PC-3 (cell line): ENCODE data around the gene MAP3K20. TPM values are rescaled to one million over a fixed set of nuclear protein-coding genes. Genes with fewer than 3 reads are reported as not detected.

ENCODE experiments used
- ATAC-seq: fragments of 200-7000 bp; cut with Tn5 transposase; 2 replicates; pipeline ENCODE4 v1.9.1; 2020; ENCODE audit warnings: mild to moderate bottlenecking, moderate library complexity
- BruUV-seq: library from RNA; stranded (reverse); fragments of 400-500 nt; replicated peaks from 2 replicates; lab custom pipeline; 2021; lab: Mats Ljungman, UMichigan
- CTCF ChIA-PET: fragments of 300-600 bp; sonication (Branson Sonifier 250); formaldehyde crosslinking; loops from one replicate; lab custom pipeline; 2022; ENCODE audit warnings: antibody characterized with exemption; lab: Charles Lee
- POLR2A ChIA-PET: fragments of 300-600 bp; sonication (Branson Sonifier 250); formaldehyde crosslinking; loops from one replicate; lab custom pipeline; 2022; ENCODE audit warnings: antibody characterized with exemption; ENCODE audit not compliant: unreplicated experiment; lab: Charles Lee
- DNase-seq: peaks from one replicate; pipeline ENCODE4 v3.0.0-alpha.2; 2015
- H2AFZ ChIP-seq: fragments of 300-600 bp; sonication (generic); 2 replicates; pipeline ENCODE4 v1.6.0; 2016; ENCODE audit warnings: antibody characterized with exemption, low read length
- H3F3A ChIP-seq: fragments of 300-600 bp; sonication (generic); one replicate; pipeline ENCODE4 v1.6.0; 2017; ENCODE audit warnings: antibody characterized with exemption, low read length, control low read depth, mild to moderate bottlenecking; ENCODE audit not compliant: unreplicated experiment
- H3K27ac ChIP-seq: fragments of 300-600 bp; sonication (generic); 2 replicates; pipeline ENCODE4 v1.5.1; 2016; ENCODE audit warnings: mild to moderate bottlenecking, low read length
- H3K27me3 ChIP-seq: fragments of 300-600 bp; sonication (generic); 2 replicates; pipeline ENCODE4 v1.6.1; 2016; ENCODE audit warnings: low read length, mixed read lengths
- H3K36me3 ChIP-seq: fragments of 300-600 bp; sonication (generic); 2 replicates; pipeline ENCODE4 v1.6.1; 2016; ENCODE audit warnings: low read depth, mixed run types, low read length, mixed read lengths
- H3K4me1 ChIP-seq: fragments of 300-600 bp; sonication (generic); 2 replicates; pipeline ENCODE4 v1.5.1; 2016; ENCODE audit warnings: low read length; ENCODE audit not compliant: insufficient read depth
- H3K4me2 ChIP-seq: fragments of 300-600 bp; sonication (generic); 2 replicates; pipeline ENCODE4 v1.6.0; 2016; ENCODE audit warnings: low read length
- H3K4me3 ChIP-seq: fragments of 300-600 bp; sonication (generic); 2 replicates; pipeline ENCODE4 v1.5.1; 2016; ENCODE audit warnings: mild to moderate bottlenecking, low read length, mixed read lengths
- H3K79me2 ChIP-seq: fragments of 300-600 bp; sonication (generic); 2 replicates; pipeline ENCODE4 v1.6.1; 2017; ENCODE audit warnings: low read length, mixed read lengths
- H3K9ac ChIP-seq: fragments of 300-600 bp; sonication (generic); 2 replicates; pipeline ENCODE4 v1.6.0; 2016; ENCODE audit warnings: mild to moderate bottlenecking, low read length
- H3K9me2 ChIP-seq: fragments of 300-600 bp; sonication (generic); replicated peaks from 2 replicates; pipeline ENCODE4 v1.6.1; 2016; ENCODE audit warnings: mixed run types, low read length, mixed read lengths
- H3K9me3 ChIP-seq: fragments of 300-600 bp; sonication (generic); 2 replicates; pipeline ENCODE4 v1.6.1; 2016; ENCODE audit warnings: low read length, mixed read lengths
- H4K20me1 ChIP-seq: fragments of 300-600 bp; sonication (generic); 2 replicates; pipeline ENCODE4 v1.6.1; 2016; ENCODE audit warnings: low read length, mixed read lengths
- EZH2 ChIP-seq: fragments of 300-600 bp; sonication (generic); IDR thresholded peaks from one replicate; pipeline ENCODE4 v1.6.1; 2017; ENCODE audit warnings: antibody characterized with exemption, mild to moderate bottlenecking, low read length; ENCODE audit not compliant: unreplicated experiment
- EZH2phosphoT487 ChIP-seq: fragments of 300-600 bp; sonication (generic); IDR thresholded peaks from 2 replicates; pipeline ENCODE4 v1.6.1; 2018; ENCODE audit warnings: mild to moderate bottlenecking, antibody characterized with exemption, low read length, borderline replicate concordance
- intact Hi-C: fragments of 100-400 bp; cut with micrococcal nuclease; formaldehyde crosslinking; loops from 2 replicates; pipeline ENCODE4 v1.9.0; 2023
- total RNA-seq: library from RNA; depleted of rRNA; stranded (reverse); fragments of >200 nt; gene quantifications from 2 replicates; pipeline ENCODE4 v1.2.3, GENCODE V29; 2014
- TF ChIP-seq, protein P1 (sequence below): fragments of 300-600 bp; sonication (generic); conservative IDR thresholded peaks from 2 replicates; pipeline ENCODE4 v1.5.1; 2017; ENCODE audit warnings: antibody characterized with exemption, low read depth, mild to moderate bottlenecking, low read length

The MAP3K20 gene
- total RNA-seq, 1 experiment from 2014 or later, result 29.8 TPM

DNA sequence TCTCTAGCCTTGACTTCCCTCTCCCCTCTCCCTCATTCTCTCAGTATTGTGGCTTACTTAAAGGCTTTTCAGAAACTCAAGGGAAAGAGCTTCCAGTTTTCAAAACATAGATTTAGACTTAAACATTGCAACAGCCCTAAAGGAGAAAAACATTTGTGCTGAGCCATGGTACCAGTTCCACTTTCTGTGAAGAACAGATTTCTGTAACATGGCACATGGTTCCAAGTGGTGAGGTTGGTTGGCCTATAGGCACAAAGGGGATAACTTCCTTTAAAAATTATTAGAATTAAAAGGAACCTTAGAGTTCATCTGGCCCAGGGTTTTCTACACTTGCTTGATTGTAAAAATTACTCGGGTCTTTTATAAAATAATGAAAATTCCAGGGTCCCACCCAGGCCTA lies 140.4 kb downstream of the MAP3K20 start:
- no peaks in the 10 kb centered on the region for H3K4me1 ChIP-seq
- TF ChIP-seq EZH2 (no peak), EZH2phosphoT487 (no peak)
- TF ChIP-seq, protein P1, sequence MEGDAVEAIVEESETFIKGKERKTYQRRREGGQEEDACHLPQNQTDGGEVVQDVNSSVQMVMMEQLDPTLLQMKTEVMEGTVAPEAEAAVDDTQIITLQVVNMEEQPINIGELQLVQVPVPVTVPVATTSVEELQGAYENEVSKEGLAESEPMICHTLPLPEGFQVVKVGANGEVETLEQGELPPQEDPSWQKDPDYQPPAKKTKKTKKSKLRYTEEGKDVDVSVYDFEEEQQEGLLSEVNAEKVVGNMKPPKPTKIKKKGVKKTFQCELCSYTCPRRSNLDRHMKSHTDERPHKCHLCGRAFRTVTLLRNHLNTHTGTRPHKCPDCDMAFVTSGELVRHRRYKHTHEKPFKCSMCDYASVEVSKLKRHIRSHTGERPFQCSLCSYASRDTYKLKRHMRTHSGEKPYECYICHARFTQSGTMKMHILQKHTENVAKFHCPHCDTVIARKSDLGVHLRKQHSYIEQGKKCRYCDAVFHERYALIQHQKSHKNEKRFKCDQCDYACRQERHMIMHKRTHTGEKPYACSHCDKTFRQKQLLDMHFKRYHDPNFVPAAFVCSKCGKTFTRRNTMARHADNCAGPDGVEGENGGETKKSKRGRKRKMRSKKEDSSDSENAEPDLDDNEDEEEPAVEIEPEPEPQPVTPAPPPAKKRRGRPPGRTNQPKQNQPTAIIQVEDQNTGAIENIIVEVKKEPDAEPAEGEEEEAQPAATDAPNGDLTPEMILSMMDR, result no peak
- no peak overlapping the region for H3K27ac ChIP-seq
- intact Hi-C loops, result loop anchor here (10.0 kb wide), 2 partner anchors 401 to 1129 kb away; no protein-coding TSS in a partner anchor
- ChIA-PET POLR2A (no interaction called here), CTCF (interaction anchor here (1.6 kb wide), 1 partner anchor 188 kb away, joined by 6 read pairs; no protein-coding TSS in a partner anchor)
- DNase-seq (no peak), ATAC-seq (no peak)
- no peaks in the 10 kb centered on the region; the same call in 1 of the 2 replicates for H3K36me3 ChIP-seq
- H3K4me2 ChIP-seq, result no peak overlapping the region
- H2AFZ ChIP-seq, result no peak overlapping the region
- no peaks in the 10 kb centered on the region for H3K27me3 ChIP-seq
- H3K79me2 ChIP-seq, result no peaks in the 10 kb centered on the region
- H3K9ac ChIP-seq, result no peak overlapping the region
- no peaks in the 10 kb centered on the region for H3K9me3 ChIP-seq
- no TSS peak for BruUV-seq
- H4K20me1 ChIP-seq, result no peaks in the 10 kb centered on the region
- H3K9me2 ChIP-seq, result no peaks in the 10 kb centered on the region
- H3K4me3 ChIP-seq, result no peak overlapping the region
- H3F3A ChIP-seq, result no peaks in the 10 kb centered on the region

DNA sequence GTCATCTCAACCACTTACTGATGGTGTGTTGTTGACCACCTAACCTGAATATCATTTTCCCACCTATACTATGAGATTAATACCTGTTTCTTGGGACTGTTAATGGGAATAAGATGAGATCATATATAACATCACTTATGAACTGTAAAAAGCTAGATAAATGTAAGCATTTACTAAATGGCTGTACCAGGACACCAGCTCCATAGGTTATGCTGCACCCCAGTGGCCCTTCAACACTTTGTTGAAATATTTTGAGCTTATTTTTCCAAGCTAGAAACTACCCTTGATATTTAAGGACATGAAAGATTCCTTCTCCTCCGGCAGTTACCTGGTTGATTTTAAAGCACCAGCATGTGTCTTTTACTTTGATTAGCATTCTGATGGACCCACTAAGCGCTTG lies 141.0 kb downstream of the MAP3K20 start:
- no peak for TF ChIP-seq EZH2
- TF ChIP-seq, protein P1, result 0 out of 2 replicates have a peak, but pooled peaks have one; percentile 28
- no peak for ATAC-seq
- Histone ChIP-seq H3K9me2 (no peaks in the 10 kb centered on the region), H3K27ac (no peak overlapping the region), H3K4me2 (no peak overlapping the region), H3K27me3 (no peaks in the 10 kb centered on the region), H3K36me3 (no peaks in the 10 kb centered on the region; the same call in 1 of the 2 replicates), H3K9me3 (no peaks in the 10 kb centered on the region), H2AFZ (no peak overlapping the region), H3K79me2 (no peaks in the 10 kb centered on the region), H3K4me3 (no peak overlapping the region), H3K4me1 (no peaks in the 10 kb centered on the region), H4K20me1 (no peaks in the 10 kb centered on the region), H3K9ac (no peak overlapping the region), H3F3A (no peaks in the 10 kb centered on the region)
- intact Hi-C loops, result loop anchor here (10.0 kb wide), 2 partner anchors 402 to 1128 kb away; no protein-coding TSS in a partner anchor
- BruUV-seq, result no TSS peak
- peak; percentile 17 for DNase-seq
- POLR2A ChIA-PET, result no interaction called here
- CTCF ChIA-PET, result interaction anchor here (0.5 to 1.6 kb wide), 2 partner anchors 189 to 668 kb away, joined by 6 read pairs; no protein-coding TSS in a partner anchor

DNA sequence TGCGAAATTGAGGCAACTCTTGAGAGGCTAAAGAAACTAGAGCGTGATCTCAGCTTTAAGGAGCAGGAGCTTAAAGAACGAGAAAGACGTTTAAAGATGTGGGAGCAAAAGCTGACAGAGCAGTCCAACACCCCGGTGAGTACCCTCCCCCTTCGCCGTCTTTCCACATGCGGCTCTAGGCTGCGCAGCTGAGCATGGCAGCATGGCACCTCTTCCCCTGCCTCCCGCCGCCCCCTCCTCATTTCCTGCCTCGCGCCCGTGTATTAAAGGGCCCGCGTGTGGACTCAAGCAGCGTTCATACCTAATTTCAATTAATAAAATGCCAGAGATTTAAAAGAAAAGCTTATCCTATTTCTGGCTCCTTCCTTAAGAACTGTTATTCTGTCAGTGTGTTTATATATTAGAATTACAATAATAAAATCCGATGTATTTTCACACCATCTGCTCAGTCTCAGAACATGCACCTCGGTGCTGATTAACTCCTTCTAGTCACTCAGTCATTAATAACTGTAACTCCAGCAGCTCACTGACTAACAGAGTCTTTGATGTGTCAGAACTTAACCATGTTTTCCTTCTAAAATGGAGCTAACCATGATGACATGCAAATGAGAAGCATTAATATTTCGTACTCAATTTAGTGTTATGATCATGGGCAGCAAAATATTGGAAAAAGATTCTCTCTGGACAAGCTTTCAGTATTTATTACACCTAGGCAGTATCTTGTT lies 141.6 kb downstream of the MAP3K20 start:
- Histone ChIP-seq H3F3A (no peaks in the 10 kb centered on the region), H3K36me3 (no peaks in the 10 kb centered on the region; the same call in 1 of the 2 replicates), H3K27ac (no peak overlapping the region), H3K4me1 (no peaks in the 10 kb centered on the region), H3K9me2 (no peaks in the 10 kb centered on the region), H3K4me3 (no peak overlapping the region), H4K20me1 (no peaks in the 10 kb centered on the region), H2AFZ (no peak overlapping the region), H3K9me3 (no peaks in the 10 kb centered on the region), H3K4me2 (no peak overlapping the region), H3K79me2 (no peaks in the 10 kb centered on the region), H3K9ac (no peak overlapping the region), H3K27me3 (no peaks in the 10 kb centered on the region)
- BruUV-seq, result no TSS peak
- ChIA-PET POLR2A (no interaction called here), CTCF (interaction anchor here (0.5 to 1.6 kb wide), 2 partner anchors 189 to 667 kb away, joined by 6 read pairs; no protein-coding TSS in a partner anchor)
- DNase-seq (no peak), ATAC-seq (no peak)
- TF ChIP-seq EZH2 (no peak), EZH2phosphoT487 (no peak)
- TF ChIP-seq, protein P1, result no peak
- intact Hi-C loops, result loop anchor here (10.0 kb wide), 2 partner anchors 402 to 1128 kb away; no protein-coding TSS in a partner anchor
